Natural killer cell (primary cell): ENCODE data around the gene GGA3. TPM values are rescaled to one million over a fixed set of nuclear protein-coding genes. Genes with fewer than 3 reads are reported as not detected.
A peak's percentile ranks its signal among the peaks of the same experiment; 100 is the strongest.
"Not testable (repeated sequence)": the region's sequence is repeated elsewhere in the genome, so short reads cannot be mapped to it uniquely, and the experiment has no call there.

Experiments
- ATAC-seq, 3 donors: fragments of 150-1000 bp in 2 of 3; fragments of 200-7000 bp in 1 of 3; cut with Tn5 transposase; 1 replicate in 1 of 3; 2 replicates in 2 of 3; pipeline ENCODE4 v1.10.0; 2021; ENCODE audit warnings: mild to moderate bottlenecking in 2 of 3, moderate library complexity in 2 of 3
- DNase-seq, 2 donors: peaks; one replicate each; pipeline versions ENCODE4 v3.0.0 to v3.0.0-alpha.2; 2013 to 2021; ENCODE audit warnings: mixed read lengths in 1 of 2
- H3K27ac ChIP-seq: one replicate; pipeline ENCODE4 v1.5.1; 2013; ENCODE audit warnings: mild to moderate bottlenecking, low read length
- H3K27me3 ChIP-seq: one replicate; pipeline ENCODE4 v1.6.1; 2013; ENCODE audit warnings: low read length; ENCODE audit not compliant: control insufficient read depth, insufficient read depth
- H3K36me3 ChIP-seq: one replicate; pipeline ENCODE4 v1.6.1; 2013; ENCODE audit warnings: low read length; ENCODE audit not compliant: control insufficient read depth, insufficient read depth
- H3K4me1 ChIP-seq: one replicate; pipeline ENCODE4 v1.6.1; 2013; ENCODE audit warnings: low read length; ENCODE audit not compliant: control insufficient read depth, insufficient read depth
- H3K4me3 ChIP-seq: one replicate; pipeline ENCODE4 v1.5.1; 2013; ENCODE audit warnings: low read length
- H3K9me3 ChIP-seq: one replicate; pipeline ENCODE4 v1.6.1; 2013; ENCODE audit warnings: low read length; ENCODE audit not compliant: control insufficient read depth, insufficient read depth
- H3K27ac Mint-ChIP-seq, 2 donors: one replicate each; pipeline ENCODE4 v1.8.0; 2022; ENCODE audit warnings: mild to moderate bottlenecking in 2 of 2, mixed read lengths in 2 of 2, moderate library complexity in 1 of 2
- H3K27me3 Mint-ChIP-seq, 2 donors: one replicate each; pipeline ENCODE4 v1.8.0; 2022; ENCODE audit warnings: low read depth in 2 of 2, mixed read lengths in 2 of 2
- H3K36me3 Mint-ChIP-seq: one replicate; pipeline ENCODE4 v1.8.0; 2022; ENCODE audit warnings: mixed read lengths
- H3K4me1 Mint-ChIP-seq, 2 donors: one replicate each; pipeline ENCODE4 v1.8.0; 2022; ENCODE audit warnings: mixed read lengths in 2 of 2
- H3K4me3 Mint-ChIP-seq: one replicate; pipeline ENCODE4 v1.8.0; 2022; ENCODE audit warnings: mild to moderate bottlenecking, moderate library complexity, mixed read lengths
- H3K9me3 Mint-ChIP-seq, 2 donors: one replicate each; pipeline ENCODE4 v1.8.0; 2022; ENCODE audit warnings: mixed read lengths in 2 of 2
- WGBS: methylation state at CpG from one replicate; pipeline ENCODE4 v1.1.7; 2013; ENCODE audit warnings: missing lambda C conversion rate; ENCODE audit not compliant: insufficient coverage; 5-methylcytosine and 5-hydroxymethylcytosine counted together
- intact Hi-C: fragments of 100-400 bp; cut with micrococcal nuclease; formaldehyde crosslinking; loops from one replicate; pipeline ENCODE4 v1.14.2; 2022
- total RNA-seq, 4 donors: library from RNA; stranded (reverse); fragments of 120-200 nt in 1 of 4; gene quantifications; one replicate each; pipeline versions ENCODE4 v1.2.3 to v1.2.4, GENCODE V29; 2013 to 2022
- TF ChIP-seq, protein P1 (sequence below): fragments of 200-600 bp; IDR thresholded peaks from one replicate; pipeline ENCODE4 v1.8.0; 2022; ENCODE audit warnings: antibody characterized with exemption

Gene GGA3
- total RNA-seq, 3 donors from 2014 or later (not counting 1 experiment from before 2014, with no cell fraction given): 78.1 to 97.3 (median 94.0) TPM

DNA sequence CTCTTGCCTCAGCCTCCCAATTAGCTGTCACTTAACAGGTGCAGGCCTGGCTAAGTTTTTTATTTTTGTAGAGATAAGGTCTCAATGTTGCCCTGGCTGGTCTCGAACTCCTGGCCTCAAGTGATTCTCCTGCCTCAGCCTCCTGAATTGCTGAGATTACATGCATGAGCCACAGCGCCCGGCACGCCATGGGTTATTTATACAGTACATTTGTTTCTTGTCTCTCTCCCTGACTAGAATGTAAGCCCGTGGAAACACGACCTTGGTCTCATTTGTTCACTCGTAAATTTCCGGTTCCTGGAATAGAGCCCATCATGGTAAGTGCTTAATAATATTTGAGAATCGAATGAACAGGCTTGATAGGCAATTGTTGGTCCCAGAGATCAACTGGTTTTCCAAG lies 25.8 kb upstream of the GGA3 start:
- 97% methylated on average over 9 of the region's 9 CpGs for WGBS
- Mint-ChIP-seq H3K4me3 (peak overlapping the region; percentile 4), H3K27me3 (no peaks in the 10 kb centered on the region), H3K9me3 (no peaks in the 10 kb centered on the region), H3K27ac (no peak overlapping the region), H3K36me3 (no peaks in the 10 kb centered on the region), H3K4me1 (peaks cover 15 to 19% of the 10 kb centered on the region in 2 donors)
- H3K9me3 ChIP-seq: no peaks in the 10 kb centered on the region
- DNase-seq: no peak
- no peaks in the 10 kb centered on the region for H3K27me3 ChIP-seq
- no peak overlapping the region for H3K27ac ChIP-seq
- TF ChIP-seq, protein P1, sequence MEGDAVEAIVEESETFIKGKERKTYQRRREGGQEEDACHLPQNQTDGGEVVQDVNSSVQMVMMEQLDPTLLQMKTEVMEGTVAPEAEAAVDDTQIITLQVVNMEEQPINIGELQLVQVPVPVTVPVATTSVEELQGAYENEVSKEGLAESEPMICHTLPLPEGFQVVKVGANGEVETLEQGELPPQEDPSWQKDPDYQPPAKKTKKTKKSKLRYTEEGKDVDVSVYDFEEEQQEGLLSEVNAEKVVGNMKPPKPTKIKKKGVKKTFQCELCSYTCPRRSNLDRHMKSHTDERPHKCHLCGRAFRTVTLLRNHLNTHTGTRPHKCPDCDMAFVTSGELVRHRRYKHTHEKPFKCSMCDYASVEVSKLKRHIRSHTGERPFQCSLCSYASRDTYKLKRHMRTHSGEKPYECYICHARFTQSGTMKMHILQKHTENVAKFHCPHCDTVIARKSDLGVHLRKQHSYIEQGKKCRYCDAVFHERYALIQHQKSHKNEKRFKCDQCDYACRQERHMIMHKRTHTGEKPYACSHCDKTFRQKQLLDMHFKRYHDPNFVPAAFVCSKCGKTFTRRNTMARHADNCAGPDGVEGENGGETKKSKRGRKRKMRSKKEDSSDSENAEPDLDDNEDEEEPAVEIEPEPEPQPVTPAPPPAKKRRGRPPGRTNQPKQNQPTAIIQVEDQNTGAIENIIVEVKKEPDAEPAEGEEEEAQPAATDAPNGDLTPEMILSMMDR: no peak
- no peak for ATAC-seq
- H3K4me1 ChIP-seq: peaks cover 13% of the 10 kb centered on the region
- intact Hi-C loops: loop anchor here (5.0 kb wide), 1 partner anchor 230 kb away; the partner anchor contains the start of genes CASKIN2 and TSEN54
- no peak overlapping the region for H3K4me3 ChIP-seq
- H3K36me3 ChIP-seq: peaks cover 5% of the 10 kb centered on the region

DNA sequence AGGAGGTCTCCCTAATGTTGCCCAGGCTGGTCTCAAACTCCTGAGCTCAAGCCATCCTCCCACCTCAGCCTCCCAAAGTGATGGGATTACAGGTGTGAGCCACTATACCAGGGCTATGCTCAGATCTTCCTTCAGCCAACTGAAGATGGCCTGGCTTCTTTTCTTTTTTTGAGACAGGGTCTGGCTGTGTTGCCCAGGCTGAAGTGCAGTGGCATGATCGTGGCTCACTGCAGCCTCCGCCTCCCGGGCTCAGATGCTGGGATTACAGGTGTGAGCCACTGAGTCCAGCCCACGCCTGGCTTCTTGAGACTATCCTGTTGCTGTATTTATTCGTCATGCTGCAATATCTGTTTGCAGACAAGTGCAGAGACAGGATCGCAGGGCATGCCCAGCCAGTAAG lies 23.7 kb upstream of the GGA3 start:
- Mint-ChIP-seq H3K9me3 (no peaks in the 10 kb centered on the region), H3K27ac (no peak overlapping the region), H3K36me3 (no peaks in the 10 kb centered on the region), H3K27me3 (no peaks in the 10 kb centered on the region), H3K4me3 (no peak overlapping the region), H3K4me1 (peaks cover 15 to 19% of the 10 kb centered on the region in 2 donors)
- Histone ChIP-seq H3K36me3 (peaks cover 11% of the 10 kb centered on the region), H3K4me1 (peaks cover 10% of the 10 kb centered on the region), H3K4me3 (no peak overlapping the region), H3K27ac (no peak overlapping the region), H3K9me3 (no peaks in the 10 kb centered on the region), H3K27me3 (no peaks in the 10 kb centered on the region)
- intact Hi-C loops: loop anchor here (5.0 kb wide), 1 partner anchor 232 kb away; the partner anchor contains the start of genes CASKIN2 and TSEN54
- TF ChIP-seq, protein P1: no peak
- DNase-seq (no peak), ATAC-seq (no peak)
- 83% methylated on average over 6 of the region's 6 CpGs for WGBS

- H3K27me3 Mint-ChIP-seq, H3K4me1 ChIP-seq, H3K27ac ChIP-seq, H3K4me1 Mint-ChIP-seq, ATAC-seq, DNase-seq, intact Hi-C loops, H3K4me3 ChIP-seq, H3K9me3 Mint-ChIP-seq, H3K27me3 ChIP-seq, H3K4me3 Mint-ChIP-seq, H3K36me3 Mint-ChIP-seq, H3K9me3 ChIP-seq, H3K27ac Mint-ChIP-seq: not testable (repeated sequence)
- 96% methylated on average over 4 of the region's 4 CpGs for WGBS
- peaks cover 13% of the 10 kb centered on the region for H3K36me3 ChIP-seq
Observed at GRCh38 chr17:75280189-75280588, 18.8 kb upstream of the GGA3 start.

DNA sequence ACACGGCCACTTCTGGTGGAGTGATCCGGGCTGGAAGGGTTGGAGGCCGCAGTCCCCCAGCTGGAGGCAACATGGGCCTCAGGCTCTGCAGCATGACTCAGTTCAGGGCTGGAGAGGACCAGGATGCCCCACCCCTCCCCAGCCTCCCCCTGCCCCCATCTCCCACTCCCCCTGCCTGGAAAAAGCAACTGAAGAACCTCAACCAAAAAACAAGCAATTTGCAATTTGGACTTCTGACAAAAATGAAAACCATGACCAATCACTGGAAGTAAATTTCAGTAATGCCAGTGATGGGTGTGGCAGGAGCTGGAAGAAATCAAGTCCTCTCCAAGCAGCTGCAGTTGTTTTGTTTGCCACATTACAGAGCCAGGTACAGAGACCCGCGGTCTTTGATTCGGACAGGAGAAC lies 16.3 kb upstream of the GGA3 start:
- no peak for DNase-seq
- Histone ChIP-seq H3K4me1 (peaks cover 5% of the 10 kb centered on the region), H3K27ac (no peak overlapping the region), H3K4me3 (no peak overlapping the region), H3K9me3 (no peaks in the 10 kb centered on the region), H3K36me3 (peaks cover 15% of the 10 kb centered on the region), H3K27me3 (no peaks in the 10 kb centered on the region)
- Mint-ChIP-seq H3K4me3 (no peak overlapping the region), H3K4me1 (peaks cover 0 to 4% of the 10 kb centered on the region in 2 donors), H3K27me3 (no peaks in the 10 kb centered on the region), H3K9me3 (no peaks in the 10 kb centered on the region), H3K27ac (no peak overlapping the region), H3K36me3 (no peaks in the 10 kb centered on the region)
- WGBS: 97% methylated on average over 6 of the region's 6 CpGs
- intact Hi-C loops: no loop called here
- TF ChIP-seq, protein P1: no peak
- no peak for ATAC-seq
